Activated T-cell treated with anti-CD3 and anti-CD28 coated beads for 48 hours (primary cell): ENCODE results near the gene RFT1.

Experiments used
- DNase-seq: peaks from one replicate; pipeline ENCODE4 v3.0.0-alpha.2; 2020; ENCODE audit warnings: low read depth

The RFT1 gene

DNA sequence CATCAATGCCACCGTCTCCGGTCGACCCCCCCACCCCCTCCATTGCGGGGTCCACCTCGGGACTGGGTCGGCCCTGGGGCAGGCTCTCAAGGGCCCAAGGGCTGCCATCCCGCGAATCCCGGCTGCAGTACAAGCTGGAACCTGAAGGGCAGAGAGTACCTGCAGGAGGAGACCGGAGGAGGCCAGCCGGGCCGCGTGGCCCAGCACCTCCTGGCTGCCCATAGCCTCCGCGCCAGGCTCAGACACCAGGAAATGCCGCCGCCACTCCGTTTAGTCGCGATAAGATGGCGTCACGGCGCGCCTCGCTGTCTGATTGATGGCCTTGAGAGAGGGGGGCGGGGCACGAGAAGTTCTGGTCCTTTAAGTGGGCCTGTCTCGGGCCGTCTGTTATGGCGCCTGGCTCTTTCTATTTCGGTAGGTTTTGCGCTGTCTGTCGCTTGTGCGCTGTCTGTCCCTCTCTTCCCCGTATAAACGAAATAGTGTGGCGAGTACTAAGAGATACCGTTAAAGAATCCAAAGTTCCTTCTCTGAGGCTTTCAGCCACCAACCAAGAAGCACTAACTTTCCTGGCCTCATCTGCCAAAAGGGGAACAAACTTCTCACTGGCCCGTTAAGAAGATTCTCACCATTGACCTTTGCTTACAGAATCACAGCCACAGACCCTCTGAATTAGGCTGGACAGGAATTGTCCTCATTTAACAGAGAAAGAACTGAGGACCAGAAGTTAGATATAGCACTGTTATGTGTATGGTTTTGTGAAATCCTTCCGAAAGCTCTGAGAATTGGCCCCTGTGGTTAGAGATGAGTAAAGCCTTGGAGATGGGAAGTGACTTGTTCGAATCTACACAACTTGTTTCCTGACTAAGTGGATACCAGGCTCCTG lies at the start of gene RFT1:
TSS of gene RFT1 (minus strand) at position 257 of the 883 bp plus-strand sequence. CDS start at position 222, 35 bp downstream.
- DNase-seq = peak; percentile 95

- DNase-seq = no peak
Measured at GRCh38 chr3:53179580-53179979, 49.3 kb upstream of the RFT1 start.

DNA sequence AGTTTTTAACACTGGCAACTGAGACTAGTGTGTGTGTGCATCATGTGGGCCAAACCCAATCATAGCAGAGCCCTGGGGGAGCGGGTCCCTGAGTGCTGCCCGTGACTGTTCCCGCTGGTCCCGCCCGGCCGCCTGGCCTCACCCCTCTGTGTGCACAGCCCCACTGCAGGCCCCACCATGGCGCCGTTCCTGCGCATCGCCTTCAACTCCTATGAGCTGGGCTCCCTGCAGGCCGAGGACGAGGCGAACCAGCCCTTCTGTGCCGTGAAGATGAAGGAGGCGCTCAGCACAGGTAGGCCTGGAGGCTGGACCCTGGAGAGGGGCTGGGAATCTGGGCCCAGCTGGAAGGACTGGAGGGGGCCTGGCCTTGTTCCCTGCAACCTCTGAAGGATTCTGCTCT lies 48.0 kb upstream of the RFT1 start:
- DNase-seq = no peak

DNA sequence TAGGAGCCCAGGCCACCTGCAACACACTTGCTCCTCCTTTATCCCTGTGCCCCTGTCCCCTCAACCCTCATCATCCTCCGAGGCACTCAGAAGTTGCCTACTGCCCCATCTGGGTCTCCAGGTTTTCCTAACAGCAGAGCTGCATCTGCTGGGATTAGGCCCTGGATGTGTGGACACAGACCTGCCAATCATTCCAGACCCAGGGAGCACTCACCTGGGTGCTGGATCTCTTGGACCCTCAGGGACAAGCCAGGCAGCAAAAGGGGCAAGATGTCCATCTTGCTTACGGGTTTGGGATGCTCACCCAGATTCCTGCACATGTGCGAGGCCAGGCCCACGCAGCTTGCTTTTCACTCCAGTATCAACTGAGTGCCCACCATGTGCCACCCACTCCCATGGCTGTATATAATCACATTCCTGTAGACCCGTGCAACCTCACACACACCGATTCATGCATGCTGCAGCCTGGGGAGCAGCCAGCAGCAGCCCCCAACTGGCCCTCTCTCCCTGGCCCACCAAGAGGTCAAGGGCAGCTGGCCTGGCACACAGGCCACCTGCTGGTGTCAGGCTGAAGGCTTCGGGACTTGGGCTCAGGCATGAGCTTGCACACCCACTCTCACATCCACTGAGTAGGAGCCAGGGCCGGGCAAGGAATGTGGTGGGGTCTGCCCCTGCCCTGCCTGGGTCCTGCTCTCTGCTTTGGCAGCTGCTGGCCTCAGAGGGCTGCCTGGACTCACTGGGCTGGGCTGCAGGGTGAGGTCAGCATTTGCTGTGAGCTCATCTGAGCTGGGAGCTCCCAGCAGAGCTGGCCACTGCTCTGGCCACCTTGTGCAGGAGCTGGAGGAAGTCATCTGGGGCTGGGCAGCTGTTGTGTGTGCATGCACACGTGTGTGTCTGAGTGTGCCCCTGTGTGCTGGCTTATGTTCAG lies 45.6 kb upstream of the RFT1 start:
- no peak for DNase-seq

DNA sequence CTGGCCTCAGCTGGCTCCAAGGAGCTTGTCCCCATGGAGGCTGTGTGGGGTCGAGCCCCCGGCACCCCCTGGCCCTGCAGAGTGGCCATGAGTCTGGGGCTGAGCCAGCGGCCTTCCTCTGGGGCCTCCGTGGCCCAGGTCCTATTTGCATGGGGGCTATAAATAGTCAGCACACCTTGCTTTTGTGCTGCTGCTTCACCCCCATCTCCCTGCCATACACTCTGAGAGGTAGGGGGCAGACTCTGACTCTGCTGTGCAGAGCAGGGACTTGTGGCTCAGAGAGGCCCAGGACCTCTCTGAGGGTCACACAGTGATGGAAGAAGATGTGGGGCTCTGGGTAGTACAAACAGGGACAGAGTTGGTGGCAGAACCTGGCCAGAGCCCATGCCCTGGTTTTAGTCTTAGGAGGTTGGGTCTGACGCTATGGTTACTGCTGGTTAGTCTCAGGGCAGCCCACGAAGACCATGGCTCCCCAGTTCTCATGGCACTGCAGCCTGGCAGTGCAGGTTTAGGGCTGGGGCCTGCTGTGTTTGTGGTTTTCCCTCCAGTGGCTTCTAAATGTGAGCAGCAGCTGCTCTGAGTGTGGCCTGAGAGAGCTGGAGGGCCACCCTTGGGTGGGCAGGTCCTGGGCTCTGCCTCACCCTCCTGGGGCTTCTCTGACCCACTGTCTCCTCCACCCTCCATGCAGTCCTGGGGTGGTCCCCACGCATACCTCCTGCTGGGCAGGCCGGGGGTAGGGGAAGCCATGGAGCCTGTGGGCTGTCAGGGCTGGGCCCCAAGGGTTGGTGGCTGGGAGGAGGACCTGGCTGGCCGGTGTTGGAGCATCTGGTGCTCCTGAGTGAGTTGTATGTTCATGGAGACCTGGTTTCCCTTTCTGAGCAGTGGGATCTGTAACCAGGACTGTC lies 44.4 kb upstream of the RFT1 start:
- no peak for DNase-seq

- DNase-seq = no peak
Measured at GRCh38 chr3:53173107-53173506, 42.9 kb upstream of the RFT1 start.

- DNase-seq = no peak
Measured at GRCh38 chr3:53171827-53172505, 41.7 kb upstream of the RFT1 start.

GRCh38 chr3:53171064-53171418 lies 40.8 kb upstream of the RFT1 start:
- no peak for DNase-seq

DNA sequence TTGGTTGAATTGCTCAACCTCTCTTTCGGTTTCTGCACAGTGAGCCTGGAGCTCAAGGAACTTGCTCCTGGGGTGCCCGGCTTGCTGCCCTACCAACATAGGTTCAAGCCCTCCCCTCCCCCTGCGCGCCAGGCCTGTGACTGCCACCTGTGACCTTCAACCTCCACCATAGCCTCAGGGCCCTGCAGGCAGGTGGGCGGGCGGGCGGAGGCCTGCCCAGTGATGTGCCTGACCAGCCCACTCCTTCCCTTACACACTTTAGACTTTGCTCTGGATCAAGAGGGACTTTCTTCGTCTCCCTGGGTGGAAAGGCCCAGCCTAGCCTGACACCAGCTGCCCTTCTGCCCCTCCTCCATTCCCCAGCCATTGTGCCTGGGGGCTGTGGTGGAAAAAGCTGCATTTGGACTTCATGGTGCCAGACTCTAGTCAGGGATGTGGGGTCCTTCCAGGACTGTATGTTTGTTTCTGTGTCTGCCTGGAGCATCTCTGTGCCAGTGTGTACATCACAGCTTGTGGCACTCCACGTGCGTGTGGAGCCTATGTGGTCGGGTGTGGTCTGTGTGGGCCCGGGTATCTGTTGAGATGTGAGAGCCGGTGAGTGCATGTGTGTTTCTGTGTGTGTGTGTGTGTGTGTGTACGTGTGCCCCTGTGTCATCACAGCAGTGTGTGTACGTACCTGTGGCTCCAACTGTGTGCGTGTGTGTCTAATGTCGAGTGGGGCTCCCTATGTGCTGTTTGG lies 40.3 kb upstream of the RFT1 start:
- no peak for DNase-seq

DNA sequence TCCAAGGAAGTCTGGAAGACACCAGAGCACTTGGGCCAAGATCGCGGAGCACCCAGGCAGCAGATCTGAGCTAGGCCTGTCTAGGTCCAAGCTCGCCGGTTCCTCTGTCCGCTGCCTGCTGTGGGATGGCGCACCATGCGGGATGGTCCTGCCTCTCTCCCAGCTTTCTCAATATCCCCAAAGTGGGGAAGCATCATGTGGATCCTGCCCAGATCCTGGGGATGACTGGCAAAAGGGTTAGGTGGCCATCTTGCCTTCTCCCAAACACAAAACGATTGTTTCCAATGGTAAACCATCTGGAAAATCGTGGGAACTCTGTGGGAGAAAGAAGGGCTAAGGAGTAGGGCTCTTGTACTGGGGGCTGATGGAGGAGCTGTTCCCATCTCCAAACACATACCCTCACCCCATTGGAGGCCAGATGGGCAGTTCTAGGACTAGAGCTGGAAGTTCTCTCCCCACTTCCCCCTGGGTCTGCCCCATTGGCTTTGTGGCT lies 39.6 kb upstream of the RFT1 start:
- no peak for DNase-seq

- no peak for DNase-seq
Measured at GRCh38 chr3:53169045-53169831, 39.0 kb upstream of the RFT1 start.

GRCh38 chr3:53168175-53168923 lies 38.1 kb upstream of the RFT1 start:
- DNase-seq = no peak

DNA sequence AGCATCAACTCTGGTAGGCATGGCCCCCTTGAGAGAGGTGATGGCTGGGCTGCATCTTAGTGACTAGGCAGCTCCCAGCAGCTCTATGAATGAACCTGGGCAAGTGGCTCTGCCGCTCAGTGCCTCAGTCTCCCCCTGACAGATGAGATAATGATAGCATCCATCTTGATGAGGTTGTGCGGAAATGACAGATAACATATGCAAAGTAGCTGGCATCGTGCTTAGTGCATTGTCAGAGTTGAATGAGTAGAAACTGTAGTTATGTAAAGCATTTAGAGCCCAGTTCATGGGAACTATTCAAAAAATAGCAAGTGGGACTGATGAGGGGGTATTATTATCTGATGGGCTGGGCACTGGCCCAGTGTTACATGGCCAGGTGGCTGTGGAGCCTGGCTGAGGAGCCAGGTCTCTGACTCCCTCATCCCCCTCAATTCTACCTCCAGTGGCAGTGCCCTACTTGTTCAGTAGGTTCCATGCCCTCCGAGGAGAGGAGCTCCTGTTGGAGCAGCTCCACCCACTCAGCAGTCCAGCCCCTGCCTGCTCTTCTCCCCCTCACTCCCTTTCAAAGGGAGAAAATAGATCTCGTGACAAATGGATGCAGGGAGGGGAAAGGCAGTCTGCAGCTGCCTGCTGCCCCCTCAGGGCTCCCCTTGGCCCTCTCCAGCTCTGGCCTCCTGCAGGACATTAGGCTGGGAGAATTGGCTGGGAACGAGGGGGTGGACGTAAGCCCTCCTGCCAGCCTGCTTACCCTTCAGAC lies 37.4 kb upstream of the RFT1 start:
- no peak for DNase-seq

GRCh38 chr3:53166781-53167291 lies 36.6 kb upstream of the RFT1 start:
- no peak for DNase-seq

DNA sequence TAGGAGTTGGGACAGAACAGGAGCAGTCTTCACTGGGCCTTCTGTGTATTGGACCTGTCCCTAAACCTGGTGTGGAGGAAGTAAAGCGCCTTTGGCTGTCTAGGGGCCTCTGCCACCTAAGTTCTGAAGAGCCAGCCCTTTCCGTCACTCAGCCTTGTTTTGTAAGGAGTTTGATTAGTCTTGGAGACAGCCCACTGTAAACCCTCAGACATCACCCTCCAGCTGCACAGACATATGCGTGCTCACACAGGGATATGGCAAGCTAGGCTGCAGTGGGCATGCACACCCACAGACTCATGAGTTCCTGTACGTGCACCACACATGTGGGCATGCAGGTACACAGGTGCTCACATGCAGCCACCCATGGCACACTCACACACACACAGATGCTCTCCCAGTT lies 36.0 kb upstream of the RFT1 start:
- no peak for DNase-seq

GRCh38 chr3:53164911-53165310 lies 34.7 kb upstream of the RFT1 start:
- DNase-seq = no peak

DNA sequence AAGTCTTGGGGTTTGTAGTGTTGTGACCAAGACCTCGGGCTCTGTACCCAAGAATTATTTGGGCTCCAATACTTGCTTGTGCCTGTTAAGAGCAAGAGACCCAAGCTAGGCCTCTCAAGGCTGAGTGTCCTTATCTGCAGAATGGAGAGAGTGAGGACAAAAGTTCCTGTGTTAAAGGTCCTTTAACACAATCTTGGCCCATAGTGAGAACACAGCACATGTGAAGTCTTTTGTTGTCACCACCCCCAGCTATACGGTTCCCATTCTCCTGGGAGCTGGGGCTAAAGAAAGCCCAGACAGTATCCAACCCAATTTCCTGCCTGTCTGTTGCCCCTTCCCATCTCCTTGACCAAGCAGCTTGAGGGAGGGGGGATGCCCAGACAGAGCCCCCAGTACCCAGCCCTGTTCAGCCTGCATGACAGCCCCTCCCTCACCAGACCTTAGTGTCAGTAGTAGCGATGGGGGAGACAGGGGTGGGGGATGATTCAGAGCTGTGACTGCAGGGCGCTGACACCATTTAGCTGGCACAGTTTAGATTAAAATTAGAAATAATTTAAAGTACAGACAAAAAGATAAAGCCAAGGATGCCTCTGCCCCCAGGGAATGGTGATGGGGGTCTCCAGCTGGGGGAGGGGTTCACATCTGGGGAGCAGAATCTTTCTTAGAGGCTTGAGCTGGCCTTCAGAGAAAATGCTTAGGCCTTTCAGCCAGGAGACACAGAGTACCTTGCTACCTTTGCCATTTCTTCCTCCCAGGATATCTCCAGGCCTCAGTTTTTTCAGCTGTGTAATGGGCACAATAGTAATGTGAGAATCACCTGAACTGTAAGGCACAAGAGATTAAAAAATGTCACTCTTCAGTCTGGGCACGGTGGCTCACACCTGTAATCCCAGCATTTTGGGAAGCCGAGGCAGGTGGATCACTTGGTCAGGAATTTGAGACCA lies 33.5 kb upstream of the RFT1 start:
- no peak for DNase-seq
